Fibroblast of skin of back (primary cell): ENCODE data around the gene TIAM2.
"Not testable (repeated sequence)": the region's sequence is repeated elsewhere in the genome, so short reads cannot be mapped to it uniquely, and the experiment has no call there.

Source experiments
- DNase-seq: peaks from one replicate; pipeline ENCODE4 v3.0.0-alpha.2; 2013

TIAM2 gene

GRCh38 chr6:155207223-155207622 is 212.1 kb downstream of the TIAM2 start:
- no peak for DNase-seq

GRCh38 chr6:155212106-155212505 is 217.0 kb downstream of the TIAM2 start:
- DNase-seq, result peak; percentile 42

- DNase-seq, result peak; percentile 67
These were observed 217.7 kb downstream of the TIAM2 start for GRCh38 chr6:155212616-155213380.

GRCh38 chr6:155213611-155214372 is 218.7 kb downstream of the TIAM2 start:
- DNase-seq, result no peak

- DNase-seq, result no peak
These were observed 220.8 kb downstream of the TIAM2 start for GRCh38 chr6:155215906-155216305.

- DNase-seq, result no peak
These were observed 221.4 kb downstream of the TIAM2 start for GRCh38 chr6:155216312-155217046.

- not testable (repeated sequence) for DNase-seq
These were observed 223.6 kb downstream of the TIAM2 start for GRCh38 chr6:155218711-155219110.

GRCh38 chr6:155219299-155219698 is 224.2 kb downstream of the TIAM2 start:
- no peak for DNase-seq

- DNase-seq, result no peak
These were observed 224.8 kb downstream of the TIAM2 start for GRCh38 chr6:155219858-155220301.

GRCh38 chr6:155221086-155221485 is 226.0 kb downstream of the TIAM2 start:
- DNase-seq, result no peak

GRCh38 chr6:155222506-155222905 is 227.4 kb downstream of the TIAM2 start:
- no peak for DNase-seq

- peak; percentile 84 for DNase-seq
These were observed 228.7 kb downstream of the TIAM2 start for GRCh38 chr6:155223646-155224451.

- no peak for DNase-seq
These were observed 229.5 kb downstream of the TIAM2 start for GRCh38 chr6:155224618-155225017.

GRCh38 chr6:155227046-155227445 is 231.9 kb downstream of the TIAM2 start:
- DNase-seq, result no peak

GRCh38 chr6:155228546-155229166 is 233.5 kb downstream of the TIAM2 start:
- no peak for DNase-seq

GRCh38 chr6:155230975-155231374 is 235.9 kb downstream of the TIAM2 start:
- not testable (repeated sequence) for DNase-seq

- no peak for DNase-seq
These were observed 237.7 kb downstream of the TIAM2 start for GRCh38 chr6:155232848-155233247.

- DNase-seq, result no peak
These were observed 239.1 kb downstream of the TIAM2 start for GRCh38 chr6:155234167-155234566.

- DNase-seq, result no peak
These were observed 239.6 kb downstream of the TIAM2 start for GRCh38 chr6:155234687-155235086.

GRCh38 chr6:155235087-155235486 is 240.0 kb downstream of the TIAM2 start:
- no peak for DNase-seq

- DNase-seq, result no peak
These were observed 242.5 kb downstream of the TIAM2 start for GRCh38 chr6:155237613-155238012.
